Lung (tissue), 12 donors: ENCODE measurements around the gene HIBADH. TPM values are rescaled to one million over a fixed set of nuclear protein-coding genes. Genes with fewer than 3 reads are reported as not detected.

Source experiments
- ATAC-seq: fragments of 200-7000 bp; cut with Tn5 transposase; one replicate; pipeline ENCODE4 v1.9.1; 2020; ENCODE audit warnings: moderate number of reproducible peaks; ENCODE audit not compliant: insufficient read depth, low FRiP score
- DNase-seq, 3 donors: peaks; one replicate each; pipeline ENCODE4 v3.0.0-alpha.2; 2013 to 2017
- H3K27ac ChIP-seq, 2 donors: one replicate each; pipeline ENCODE4 v1.5.1; 2013; ENCODE audit warnings: mild to moderate bottlenecking in 2 of 2, moderate library complexity in 2 of 2, control low read depth in 1 of 2, inconsistent platforms in 1 of 2, low read depth in 1 of 2, low read length in 1 of 2
- H3K27me3 ChIP-seq, 3 donors: one replicate each; pipeline ENCODE4 v1.5.1; 2013; ENCODE audit warnings: low read length in 2 of 3; ENCODE audit not compliant: control insufficient read depth in 3 of 3, insufficient read depth in 3 of 3
- H3K36me3 ChIP-seq, 4 donors: one replicate each; pipeline ENCODE4 v1.5.1; 2013; ENCODE audit warnings: low read length in 4 of 4, mild to moderate bottlenecking in 1 of 4, moderate library complexity in 1 of 4; ENCODE audit not compliant: control insufficient read depth in 4 of 4, insufficient read depth in 4 of 4
- H3K4me1 ChIP-seq, 5 donors: one replicate each; pipeline ENCODE4 v1.5.1; 2013; ENCODE audit warnings: low read length in 5 of 5, mild to moderate bottlenecking in 2 of 5, moderate library complexity in 1 of 5; ENCODE audit not compliant: control insufficient read depth in 5 of 5, insufficient read depth in 5 of 5
- H3K4me3 ChIP-seq: one replicate; pipeline ENCODE4 v1.5.1; 2013; ENCODE audit warnings: mild to moderate bottlenecking, control low read depth, moderate library complexity
- H3K9ac ChIP-seq, 2 donors: one replicate each; pipeline ENCODE4 v1.5.1; 2013; ENCODE audit warnings: low read length in 2 of 2, control low read depth in 1 of 2; ENCODE audit not compliant: insufficient read depth in 1 of 2
- H3K9me3 ChIP-seq, 4 donors: one replicate each; pipeline ENCODE4 v1.5.1; 2013; ENCODE audit warnings: low read length in 3 of 4, mild to moderate bottlenecking in 1 of 4, moderate library complexity in 1 of 4; ENCODE audit not compliant: control insufficient read depth in 4 of 4, insufficient read depth in 3 of 4
- CTCF ChIP-seq: IDR thresholded peaks from 2 replicates; pipeline ENCODE4 v1.5.1; 2012; ENCODE audit warnings: mild to moderate bottlenecking; ENCODE audit errors: control extremely low read depth, extremely low read depth
- WGBS, 2 donors: extraction: QIAGEN DNeasy Blood & Tissue Kit; methylation state at CpG; one replicate each; pipeline ENCODE4 v1.1.7; 2013; 5-methylcytosine and 5-hydroxymethylcytosine counted together
- polyA plus RNA-seq, 2 donors: library from polyadenylated mRNA; stranded (reverse); fragments of 200-250 nt; gene quantifications; one replicate each; pipeline ENCODE4 v1.2.1, GENCODE V29; 2013
- total RNA-seq, 2 donors: library from RNA; depleted of rRNA in 1 of 2; stranded (reverse); fragments of >200 nt in 1 of 2; gene quantifications; one replicate each; pipeline ENCODE4 v1.2.1, GENCODE V29; 2014 to 2021
- donor health status: control.
- donor health status: control.
- donor health status: Bipolar disorder and iron deficiency.
- donor health status: healthy.
- donor health status: DM: yes; HTN: yes; CAD: no.

The HIBADH gene
- total and polyA plus RNA-seq, 4 donors = 13.7 to 39.2 (median 17.4) TPM

GRCh38 chr7:27576360-27576944 is 86.2 kb downstream of the HIBADH start:
- peak; percentile 44 for TF ChIP-seq CTCF
- Histone ChIP-seq H3K36me3 (no peaks in the 10 kb centered on the region), H3K27me3 (peaks cover 0 to 3% (median 0%) of the 10 kb centered on the region in 3 donors), H3K9ac (no peak overlapping the region), H3K9me3 (no peaks in the 10 kb centered on the region), H3K4me1 (peaks cover 0 to 13% (median 4%) of the 10 kb centered on the region in 5 donors), H3K4me3 (no peak overlapping the region), H3K27ac (no peak overlapping the region)
- ATAC-seq = peak; percentile 41
- WGBS, 2 donors = 93 to 96% methylated on average over 3 of the region's 3 CpGs
- peak in 2 of 3 donors; percentile 81 to 85 for DNase-seq

GRCh38 chr7:27575613-27576012 is 87.1 kb downstream of the HIBADH start:
- Histone ChIP-seq H3K9me3 (no peaks in the 10 kb centered on the region), H3K4me1 (peaks cover 0 to 13% (median 4%) of the 10 kb centered on the region in 5 donors), H3K4me3 (no peak overlapping the region), H3K9ac (no peak overlapping the region), H3K27ac (no peak overlapping the region), H3K36me3 (no peaks in the 10 kb centered on the region), H3K27me3 (peaks cover 0 to under 1% (median 0%) of the 10 kb centered on the region in 3 donors)
- no peak for TF ChIP-seq CTCF
- no peak for ATAC-seq
- WGBS, 2 donors = 31 to 61% methylated on average over 3 of the region's 3 CpGs
- DNase-seq = peak; percentile 61 to 88 (median 80)

GRCh38 chr7:27569106-27569505 is 93.6 kb downstream of the HIBADH start:
- ATAC-seq (no peak), DNase-seq (no peak)
- no peak for TF ChIP-seq CTCF
- Histone ChIP-seq H3K36me3 (peaks cover 0 to 5% (median 1%) of the 10 kb centered on the region in 4 donors), H3K9me3 (peaks cover 0 to 4% (median 3%) of the 10 kb centered on the region in 4 donors), H3K4me1 (no peaks in the 10 kb centered on the region), H3K4me3 (no peak overlapping the region), H3K27me3 (no peaks in the 10 kb centered on the region), H3K27ac (no peak overlapping the region), H3K9ac (no peak overlapping the region)

DNA sequence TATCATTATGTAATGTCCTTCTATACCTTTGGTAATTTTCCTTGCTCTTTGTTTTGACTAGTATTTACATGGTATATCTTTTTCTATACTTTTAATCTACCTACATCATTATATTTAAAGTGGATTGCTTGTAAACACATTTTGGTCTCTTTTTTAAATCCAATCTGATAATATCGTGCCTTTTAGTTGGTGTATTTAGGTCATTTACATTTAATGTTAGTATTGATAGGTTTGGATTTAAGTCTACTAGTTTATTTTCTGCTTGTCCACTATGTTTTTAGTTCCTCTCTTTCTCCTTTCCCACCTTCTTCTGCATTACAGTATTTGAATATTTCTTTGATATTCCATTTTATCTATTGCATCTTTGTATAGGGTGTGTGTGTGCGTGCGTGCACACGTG is 95.4 kb downstream of the HIBADH start:
- Histone ChIP-seq H3K9me3 (peaks cover 0 to 4% (median 3%) of the 10 kb centered on the region in 4 donors), H3K36me3 (peaks cover 0 to 5% (median 4%) of the 10 kb centered on the region in 4 donors), H3K4me3 (no peak overlapping the region), H3K27ac (no peak overlapping the region), H3K9ac (no peak overlapping the region), H3K27me3 (no peaks in the 10 kb centered on the region), H3K4me1 (no peaks in the 10 kb centered on the region)
- DNase-seq (no peak), ATAC-seq (no peak)
- no peak for TF ChIP-seq CTCF
- WGBS, 2 donors = 98 to 100% methylated on average over 4 of the region's 4 CpGs
